HUES64 (cell line): ENCODE results near the gene POC1A.
"Not testable (repeated sequence)": the region's sequence is repeated elsewhere in the genome, so short reads cannot be mapped to it uniquely, and the experiment has no call there.

Experiments
- H3K27ac ChIP-seq: 2 replicates; pipeline ENCODE4 v1.7.0; 2013; ENCODE audit warnings: low read depth, low read length, inconsistent platforms
- H3K27me3 ChIP-seq: 2 replicates; pipeline ENCODE4 v1.6.1; 2013; ENCODE audit warnings: mild to moderate bottlenecking, low read length; ENCODE audit not compliant: insufficient read depth
- H3K36me3 ChIP-seq: 2 replicates; pipeline ENCODE4 v1.6.1; 2013; ENCODE audit warnings: mild to moderate bottlenecking, low read length; ENCODE audit not compliant: insufficient read depth
- H3K4me1 ChIP-seq: 2 replicates; pipeline ENCODE4 v1.6.1; 2013; ENCODE audit warnings: mild to moderate bottlenecking, low read length, moderate library complexity; ENCODE audit not compliant: insufficient read depth
- H3K4me3 ChIP-seq: 2 replicates; pipeline ENCODE4 v1.5.1; 2013; ENCODE audit warnings: mild to moderate bottlenecking, low read length, moderate library complexity
- H3K9ac ChIP-seq: 2 replicates; pipeline ENCODE4 v1.6.1; 2013; ENCODE audit warnings: mild to moderate bottlenecking, low read depth, low read length
- H3K9me3 ChIP-seq: 2 replicates; pipeline ENCODE4 v1.6.1; 2013; ENCODE audit warnings: low read depth, low read length; ENCODE audit not compliant: insufficient read depth
- WGBS: fragments of 150-250, 120-280 bp; methylation state at CpG from one replicate; pipeline ENCODE4 v1.1.7; 2013; ENCODE audit warnings: missing lambda C conversion rate; 5-methylcytosine and 5-hydroxymethylcytosine counted together

Gene POC1A

GRCh38 chr3:52038227-52038626 is 116.0 kb downstream of the POC1A start:
- Histone ChIP-seq H3K9ac (no peak overlapping the region), H3K9me3 (no peaks in the 10 kb centered on the region), H3K27ac (no peak overlapping the region), H3K4me3 (no peak overlapping the region), H3K27me3 (no peaks in the 10 kb centered on the region), H3K36me3 (no peaks in the 10 kb centered on the region), H3K4me1 (no peaks in the 10 kb centered on the region)
- WGBS: 95% methylated on average over 6 of the region's 6 CpGs

DNA sequence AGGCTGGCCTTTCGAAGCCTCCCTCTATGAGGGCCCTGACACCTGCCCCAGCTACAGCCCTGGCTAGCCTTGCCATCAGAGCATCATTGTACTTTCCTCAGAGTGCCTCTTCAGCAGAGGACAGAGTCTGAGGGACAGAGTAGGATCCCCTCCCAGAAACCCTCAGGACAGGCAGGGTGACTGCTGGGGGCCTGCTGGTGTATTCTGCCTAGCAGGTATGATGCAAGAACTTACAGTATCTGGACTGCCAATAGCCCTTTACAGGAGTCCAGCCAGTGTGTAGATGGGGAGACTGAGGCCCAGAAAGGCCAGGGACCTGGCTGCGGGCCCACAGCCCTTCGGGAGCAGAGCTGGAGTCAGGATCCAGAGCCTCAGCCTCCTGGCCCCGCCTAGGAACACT is 116.9 kb downstream of the POC1A start:
- Histone ChIP-seq H3K4me1 (no peaks in the 10 kb centered on the region), H3K27ac (no peak overlapping the region), H3K36me3 (no peaks in the 10 kb centered on the region), H3K9me3 (no peaks in the 10 kb centered on the region), H3K27me3 (no peaks in the 10 kb centered on the region), H3K9ac (no peak overlapping the region), H3K4me3 (no peak overlapping the region)
- WGBS: 89% methylated on average over 4 of the region's 4 CpGs

- H3K9me3 ChIP-seq: no peaks in the 10 kb centered on the region
- no peaks in the 10 kb centered on the region for H3K4me1 ChIP-seq
- H3K9ac ChIP-seq: no peak overlapping the region
- WGBS: 16% methylated on average over 4 of the region's 5 CpGs
- H3K4me3 ChIP-seq: no peak overlapping the region
- H3K27ac ChIP-seq: no peak overlapping the region
- H3K36me3 ChIP-seq: no peaks in the 10 kb centered on the region
- H3K27me3 ChIP-seq: no peaks in the 10 kb centered on the region
These were observed 117.4 kb downstream of the POC1A start for GRCh38 chr3:52036829-52037228.

DNA sequence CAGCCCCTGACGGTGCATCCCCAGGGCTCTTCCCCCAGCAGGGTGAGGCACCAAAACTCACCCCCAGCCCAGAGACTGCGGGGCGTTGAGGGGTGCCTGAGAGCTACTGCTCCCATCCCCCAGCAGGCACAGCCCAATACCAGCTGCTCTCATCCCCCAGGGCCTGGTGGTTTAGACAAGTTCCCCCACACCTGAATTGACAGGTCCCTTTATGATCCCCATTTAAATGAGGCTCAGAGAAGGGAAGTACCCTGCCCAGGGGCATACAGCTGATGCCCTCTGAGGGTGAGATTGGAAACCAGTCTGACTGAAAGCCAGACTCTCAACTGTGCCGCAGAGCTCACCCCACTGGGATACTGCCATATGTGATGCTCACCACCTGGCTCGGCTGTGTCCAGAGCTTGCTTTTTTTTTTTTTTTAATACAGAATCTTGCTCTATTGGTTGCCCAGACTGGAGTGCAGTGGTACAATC is 118.0 kb downstream of the POC1A start:
- Histone ChIP-seq H3K4me1 (no peaks in the 10 kb centered on the region), H3K36me3 (no peaks in the 10 kb centered on the region), H3K4me3 (no peak overlapping the region), H3K9me3 (no peaks in the 10 kb centered on the region), H3K27me3 (no peaks in the 10 kb centered on the region), H3K27ac (no peak overlapping the region), H3K9ac (no peak overlapping the region)
- 88% methylated on average over 5 of the region's 5 CpGs for WGBS

DNA sequence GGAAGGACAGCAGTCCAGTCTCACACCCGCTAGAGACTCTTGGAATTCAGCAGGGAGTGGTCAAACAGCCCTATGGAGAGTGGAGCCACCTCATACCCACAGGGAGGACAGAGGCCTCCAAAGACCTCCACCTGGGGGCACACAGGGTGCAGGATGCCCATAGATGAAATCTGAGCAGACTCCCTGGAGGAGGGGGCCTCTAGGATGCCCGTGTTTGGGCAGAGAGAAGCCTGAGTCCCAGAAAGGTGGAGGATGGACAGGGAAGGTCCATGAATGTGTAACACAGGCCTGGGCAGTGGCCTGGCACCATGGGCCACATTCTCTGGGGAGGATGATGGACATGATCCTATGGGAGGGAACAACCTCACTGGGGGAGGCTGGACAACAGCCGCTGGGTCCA is 119.6 kb downstream of the POC1A start:
- H3K4me1 ChIP-seq: no peaks in the 10 kb centered on the region
- no peaks in the 10 kb centered on the region for H3K36me3 ChIP-seq
- H3K27ac ChIP-seq: no peak overlapping the region
- H3K9ac ChIP-seq: no peak overlapping the region
- H3K9me3 ChIP-seq: no peaks in the 10 kb centered on the region
- WGBS: 90% methylated on average over 3 of the region's 3 CpGs
- H3K4me3 ChIP-seq: no peak overlapping the region
- H3K27me3 ChIP-seq: no peaks in the 10 kb centered on the region

- no peak overlapping the region for H3K9ac ChIP-seq
- H3K9me3 ChIP-seq: no peaks in the 10 kb centered on the region
- WGBS: 94% methylated on average over 5 of the region's 5 CpGs
- H3K4me1 ChIP-seq: no peaks in the 10 kb centered on the region
- no peak overlapping the region for H3K27ac ChIP-seq
- no peaks in the 10 kb centered on the region for H3K36me3 ChIP-seq
- H3K27me3 ChIP-seq: no peaks in the 10 kb centered on the region
- H3K4me3 ChIP-seq: no peak overlapping the region
These were observed 120.0 kb downstream of the POC1A start for GRCh38 chr3:52034212-52034611.

GRCh38 chr3:52033748-52034147 is 120.5 kb downstream of the POC1A start:
- H3K4me1 ChIP-seq, H3K4me3 ChIP-seq, H3K36me3 ChIP-seq, H3K9ac ChIP-seq, H3K27ac ChIP-seq, H3K9me3 ChIP-seq, H3K27me3 ChIP-seq: not testable (repeated sequence)
- 93% methylated on average over 6 of the region's 6 CpGs for WGBS

DNA sequence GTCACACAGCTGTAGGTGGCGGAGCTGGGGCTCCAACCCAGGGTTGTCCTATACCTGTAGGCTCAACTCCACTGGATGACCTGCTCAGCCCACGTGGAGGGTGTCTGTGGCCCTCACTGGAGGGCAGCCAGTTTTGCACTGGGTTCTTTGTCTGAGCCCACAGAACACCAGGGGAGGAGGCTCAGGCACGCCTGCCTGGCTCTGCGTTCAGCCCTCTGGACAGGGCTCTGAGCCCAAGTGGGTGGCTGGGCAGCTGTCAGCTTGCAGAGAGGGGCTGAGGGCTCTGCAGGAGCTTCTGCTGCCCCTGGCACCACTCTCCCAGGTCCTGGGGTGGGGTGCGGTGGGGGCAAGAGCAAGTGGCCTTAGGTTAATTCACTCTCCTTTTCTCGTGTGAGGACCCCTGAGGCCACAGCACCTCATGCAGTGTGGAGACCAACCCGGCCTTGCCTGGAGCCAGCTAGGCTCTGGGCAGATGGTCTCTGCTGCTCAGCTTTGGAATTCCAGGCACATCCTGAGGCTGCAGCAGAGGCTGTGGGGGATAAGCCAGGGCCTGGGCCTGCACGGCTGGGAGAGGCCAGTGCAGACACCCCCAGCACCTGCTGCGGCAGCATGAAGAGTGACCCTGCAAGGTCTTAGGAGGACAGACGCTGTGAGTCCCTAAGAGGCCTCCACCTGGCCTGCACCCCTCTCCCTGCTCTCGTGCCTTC is 121.4 kb downstream of the POC1A start:
- no peak overlapping the region for H3K4me3 ChIP-seq

GRCh38 chr3:52031896-52032295 is 122.3 kb downstream of the POC1A start:
- no peaks in the 10 kb centered on the region for H3K9me3 ChIP-seq
- H3K36me3 ChIP-seq: no peaks in the 10 kb centered on the region
- H3K4me3 ChIP-seq: no peak overlapping the region
- H3K4me1 ChIP-seq: no peaks in the 10 kb centered on the region
- 83% methylated on average over 10 of the region's 10 CpGs for WGBS
- no peak overlapping the region for H3K27ac ChIP-seq
- H3K9ac ChIP-seq: no peak overlapping the region
- no peaks in the 10 kb centered on the region for H3K27me3 ChIP-seq

More for the DNA sequence above, 121.4 kb downstream of the POC1A start:
- Histone ChIP-seq H3K27ac (no peak overlapping the region), H3K9ac (no peak overlapping the region), H3K27me3 (no peaks in the 10 kb centered on the region), H3K4me1 (no peaks in the 10 kb centered on the region), H3K36me3 (no peaks in the 10 kb centered on the region), H3K9me3 (no peaks in the 10 kb centered on the region)
- WGBS: 85% methylated on average over 11 of the region's 11 CpGs

DNA sequence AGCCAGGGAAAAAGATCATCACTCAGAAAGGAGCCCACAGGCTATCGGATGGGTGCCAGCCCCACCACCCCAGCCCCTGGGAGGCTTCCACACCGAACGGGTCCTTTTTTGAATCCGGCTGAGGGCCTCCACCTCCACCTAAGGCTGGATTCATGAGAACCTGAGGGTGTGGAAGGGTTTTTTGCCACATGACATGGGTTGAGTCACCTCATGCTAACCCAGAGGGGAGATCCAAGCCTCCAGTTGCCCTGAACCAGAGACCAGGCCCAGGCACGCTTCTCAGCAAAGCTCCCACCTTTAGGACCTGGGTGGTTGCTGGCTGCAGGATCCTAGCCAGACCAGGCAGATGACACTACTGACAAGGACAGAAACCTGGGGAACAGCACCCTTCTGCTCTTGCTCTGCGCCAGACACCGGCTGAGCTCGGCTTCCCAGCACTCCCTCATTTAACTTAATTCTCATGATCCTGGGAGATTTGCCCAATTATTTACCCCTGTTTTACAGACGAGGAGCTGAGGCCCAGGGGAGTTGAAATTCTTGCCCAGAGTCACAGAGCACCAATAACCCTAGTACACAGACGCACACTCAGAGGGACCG is 123.4 kb downstream of the POC1A start:
- Histone ChIP-seq H3K4me3 (no peak overlapping the region), H3K9me3 (no peaks in the 10 kb centered on the region), H3K27ac (no peak overlapping the region), H3K9ac (no peak overlapping the region), H3K4me1 (no peaks in the 10 kb centered on the region), H3K27me3 (no peaks in the 10 kb centered on the region), H3K36me3 (no peaks in the 10 kb centered on the region)
- 90% methylated on average over 11 of the region's 11 CpGs for WGBS

DNA sequence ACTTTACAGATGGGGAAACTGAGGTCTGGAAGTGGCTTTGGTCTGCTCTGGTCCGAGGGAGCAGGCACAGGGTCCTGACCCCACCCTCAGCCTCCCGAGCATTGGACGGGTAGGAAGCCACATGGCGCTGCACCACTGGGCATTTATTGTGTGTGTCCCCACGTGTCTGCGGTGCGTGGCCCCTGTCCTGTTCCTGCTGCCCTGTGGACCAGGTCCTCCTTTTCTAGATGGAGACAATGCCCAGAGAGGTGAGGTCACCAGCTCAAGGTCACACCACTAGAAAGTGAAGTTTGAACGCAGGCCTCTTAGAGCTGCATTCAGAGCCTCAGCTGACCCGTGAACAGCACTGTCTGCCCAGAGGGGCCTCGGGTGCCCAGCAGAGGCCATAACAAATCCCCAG is 124.7 kb downstream of the POC1A start:
- no peak overlapping the region for H3K9ac ChIP-seq
- H3K27ac ChIP-seq: no peak overlapping the region
- no peaks in the 10 kb centered on the region for H3K9me3 ChIP-seq
- H3K4me3 ChIP-seq: no peak overlapping the region
- H3K27me3 ChIP-seq: no peaks in the 10 kb centered on the region
- H3K4me1 ChIP-seq: no peaks in the 10 kb centered on the region
- WGBS: 94% methylated on average over 10 of the region's 10 CpGs
- no peaks in the 10 kb centered on the region for H3K36me3 ChIP-seq
